Motor neuron (in vitro differentiated cells): ENCODE results near the gene C10orf67. TPM values are rescaled to one million over a fixed set of nuclear protein-coding genes. Genes with fewer than 3 reads are reported as not detected.
"Not testable (repeated sequence)": the region's sequence is repeated elsewhere in the genome, so short reads cannot be mapped to it uniquely, and the experiment has no call there.

Source experiments
- ATAC-seq, 8 experiments: fragments of 200-7000 bp; cut with Tn5 transposase; replicated peaks in 6 of 8; 2 replicates each; pipeline ENCODE4 v1.8.0; 2021; ENCODE audit warnings: mild to moderate bottlenecking in 8 of 8, moderate library complexity in 8 of 8
- H3K27ac ChIP-seq, 2 donors: fragments of 250-450 bp; sonication (Bioruptor Pico); 2 replicates each; pipeline ENCODE4 v1.9.0; 2021; ENCODE audit warnings: antibody characterized with exemption in 2 of 2, mild to moderate bottlenecking in 2 of 2, moderate library complexity in 1 of 2
- H3K4me1 ChIP-seq, 2 donors: fragments of 250-450 bp; sonication (Bioruptor Pico); replicated peaks in 1 of 2; 2 replicates each; pipeline ENCODE4 v1.6.1; 2021; ENCODE audit warnings: antibody characterized with exemption in 2 of 2, mild to moderate bottlenecking in 2 of 2, moderate library complexity in 1 of 2
- H3K4me3 ChIP-seq, 5 donors: fragments of 250-450 bp; sonication (Bioruptor Pico); 2 replicates each; pipeline ENCODE4 v1.9.0; 2021; ENCODE audit warnings: antibody characterized with exemption in 5 of 5, mild to moderate bottlenecking in 5 of 5, moderate library complexity in 4 of 5
- WGBS, 10 experiments: fragments of 450-650 bp; shearing (Covaris generic); methylation state at CpG; one replicate each; pipeline ENCODE4 v1.0.0; 2022; 5-methylcytosine and 5-hydroxymethylcytosine counted together
- in situ Hi-C, 9 experiments: fragments of 400-800 bp; cut with MboI; loops; one replicate each; pipeline ENCODE4 v1.15.0; 2021; ENCODE audit warnings: low sequenced_read_pairs in 9 of 9, low pct_unique_long_range_greater_than_20kb in 2 of 9; ENCODE audit not compliant: unreplicated experiment in 9 of 9
- total RNA-seq, 8 experiments: library from RNA; unstranded; fragments of 300-600 nt; gene quantifications; 2 replicates each; pipeline versions ENCODE4 v1.2.3 to v1.2.4, GENCODE V29; 2022

Gene C10orf67
- total RNA-seq, 8 experiments from 2014 or later: 0.11 to 0.63 (median 0.45) TPM; not detected in 2

- Histone ChIP-seq H3K4me1 (no peaks in the 10 kb centered on the region), H3K4me3 (no peak overlapping the region), H3K27ac (no peak overlapping the region)
- WGBS, 10 experiments: 60 to 94% (median 68%) methylated on average over 1 to 2 of the region's 2 CpGs; no CpG with 5 or more reads in 5 of the 10 experiments
- no peak for ATAC-seq
- in situ Hi-C loops: no loop called here
These were observed 13.8 kb upstream of the C10orf67 start for GRCh38 chr10:23358357-23358756.

DNA sequence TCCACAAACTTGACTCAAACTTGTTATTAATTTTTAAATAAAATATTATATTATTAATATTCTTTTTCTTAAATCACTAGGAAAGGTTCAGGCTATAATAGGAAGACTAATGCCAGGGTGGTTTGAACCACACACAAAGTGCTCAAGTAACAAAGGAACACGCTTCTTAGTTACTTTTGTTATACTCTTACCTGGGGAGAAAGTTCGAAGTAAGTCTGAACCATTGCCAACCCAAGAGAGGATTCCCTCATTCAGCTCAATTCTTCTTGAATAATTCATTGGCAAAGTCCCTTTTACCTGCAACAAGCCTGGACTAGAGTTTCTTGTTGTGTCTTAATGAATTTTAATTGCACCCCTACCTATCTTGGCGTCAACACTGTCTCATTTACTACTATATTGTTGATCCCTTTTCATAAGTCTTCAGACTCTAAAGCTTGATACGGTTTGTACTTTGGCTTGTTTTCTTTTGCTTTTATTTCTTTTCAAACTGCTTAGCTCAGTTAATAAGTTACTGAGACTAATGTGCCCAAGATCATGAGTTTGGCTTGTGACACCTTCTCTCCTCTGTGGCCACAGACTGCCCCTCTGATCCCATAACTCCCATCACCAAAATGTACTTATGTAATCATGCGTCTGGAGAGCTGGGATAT is 10.2 kb upstream of the C10orf67 start:
- no peak for ATAC-seq
- no peak overlapping the region for H3K4me3 ChIP-seq
- WGBS, 10 experiments: 36 to 100% (median 66%) methylated on average over 2 to 5 of the region's 5 CpGs; no CpG with 5 or more reads in 1 of the 10 experiments
- in situ Hi-C loops: no loop called here
- no peaks in the 10 kb centered on the region for H3K4me1 ChIP-seq
- H3K27ac ChIP-seq: no peak overlapping the region

DNA sequence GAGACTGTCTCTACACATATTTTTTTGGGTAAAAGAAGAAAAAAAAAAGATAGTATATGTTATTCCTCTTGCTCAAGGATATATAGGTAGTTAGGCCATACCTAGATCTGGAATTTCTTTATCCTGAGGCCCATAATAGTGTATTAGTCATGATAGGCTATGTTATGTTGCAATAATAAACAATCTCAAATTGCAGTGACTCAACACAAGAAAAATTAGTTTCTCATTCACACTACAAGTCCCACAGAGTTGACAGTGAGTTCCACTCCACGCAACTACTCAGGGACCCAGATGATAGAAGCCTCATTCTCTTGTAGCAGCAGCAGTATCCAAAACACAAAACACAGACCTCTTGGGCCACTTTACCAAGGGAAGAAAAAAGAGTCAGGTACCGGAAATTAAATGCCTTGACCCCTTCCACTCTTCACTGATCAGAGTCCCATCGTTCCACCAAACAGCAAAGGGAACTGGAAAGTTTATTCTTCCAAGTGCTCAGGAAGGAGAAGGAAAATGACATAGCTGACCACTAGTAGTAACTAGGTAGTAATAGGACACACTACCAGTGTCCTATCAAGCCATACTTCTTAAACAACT is 7.4 kb upstream of the C10orf67 start:
- no peak overlapping the region for H3K27ac ChIP-seq
- ATAC-seq: peak in 2 of 8 experiments; percentile 51 to 75
- in situ Hi-C loops: no loop called here
- no peak overlapping the region for H3K4me3 ChIP-seq
- H3K4me1 ChIP-seq: no peaks in the 10 kb centered on the region
- 43 to 96% (median 82%) methylated on average over 1 to 3 of the region's 3 CpGs; no CpG with 5 or more reads in 2 of the 10 experiments for WGBS, 10 experiments

- not testable (repeated sequence) for ATAC-seq
These were observed 6.1 kb upstream of the C10orf67 start for GRCh38 chr10:23350706-23351105.

DNA sequence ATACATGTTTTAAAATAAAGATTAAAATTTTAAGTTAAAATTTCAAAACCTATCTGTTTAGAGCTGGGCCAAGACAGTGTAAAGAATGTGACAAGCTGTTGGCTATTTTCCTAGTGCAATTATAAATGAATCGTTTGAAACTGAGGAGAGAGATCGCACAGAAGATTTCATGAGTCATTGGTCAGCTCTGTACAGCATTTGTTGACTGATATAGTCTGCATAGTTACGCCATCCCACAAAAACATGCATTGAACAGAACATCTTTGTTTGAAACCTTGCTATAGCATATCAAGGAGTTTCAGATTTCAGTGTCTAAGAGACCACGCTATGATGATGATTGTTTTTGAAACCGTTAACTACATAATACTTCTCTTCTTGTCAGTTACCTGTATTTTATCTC is 1.3 kb upstream of the C10orf67 start:
- 21 to 90% (median 52%) methylated on average over 2 to 5 of the region's 5 CpGs; no CpG with 5 or more reads in 1 of the 10 experiments for WGBS, 10 experiments
- Histone ChIP-seq H3K27ac (no peak overlapping the region), H3K4me3 (no peak overlapping the region), H3K4me1 (peaks cover 4 to 9% of the 10 kb centered on the region in 2 donors)
- in situ Hi-C loops: no loop called here
- peak in 7 of 8 experiments; percentile 40 to 95 (median 59) for ATAC-seq

More at GRCh38 chr10:23350706-23351105, 6.1 kb upstream of the C10orf67 start:
- in situ Hi-C loops, H3K27ac ChIP-seq, H3K4me3 ChIP-seq, H3K4me1 ChIP-seq: not testable (repeated sequence)
- WGBS, 10 experiments: 50 to 71% methylated on average over 1 of the region's 1 CpG; no CpG with 5 or more reads in 8 of the 10 experiments

- H3K4me3 ChIP-seq: peak overlapping the region; percentile 12 to 35 (median 20)
These were observed 881 bp downstream of the C10orf67 start for GRCh38 chr10:23343591-23344240.

GRCh38 chr10:23342213-23342884 is 2.2 kb downstream of the C10orf67 start:
- H3K4me3 ChIP-seq: no peak overlapping the region
- H3K27ac ChIP-seq: no peak overlapping the region
- 83 to 100% (median 94%) methylated on average over 1 to 7 of the region's 11 CpGs; no CpG with 5 or more reads in 1 of the 10 experiments for WGBS, 10 experiments
- ATAC-seq: no peak
- H3K4me1 ChIP-seq: peaks cover 4 to 9% of the 10 kb centered on the region in 2 donors
- in situ Hi-C loops: no loop called here

More at GRCh38 chr10:23343591-23344240, 881 bp downstream of the C10orf67 start:
- Histone ChIP-seq H3K4me1 (peaks cover 4 to 9% of the 10 kb centered on the region in 2 donors), H3K27ac (peak overlapping the region in 1 of 2 donors; percentile 26)
- in situ Hi-C loops: no loop called here
- ATAC-seq: peak in 6 of 8 experiments; percentile 9 to 69 (median 64)
- 2 to 87% (median 62%) methylated on average over 1 to 8 of the region's 48 CpGs; no CpG with 5 or more reads in 4 of the 10 experiments for WGBS, 10 experiments

GRCh38 chr10:23341004-23341403 is 3.6 kb downstream of the C10orf67 start:
- in situ Hi-C loops: no loop called here
- WGBS, 10 experiments: 0 to 83% (median 48%) methylated on average over 1 to 2 of the region's 2 CpGs; no CpG with 5 or more reads in 2 of the 10 experiments
- Histone ChIP-seq H3K4me1 (peaks cover 2 to 6% of the 10 kb centered on the region in 2 donors), H3K27ac (no peak overlapping the region), H3K4me3 (no peak overlapping the region)
- ATAC-seq: no peak

GRCh38 chr10:23340354-23340753 is 4.2 kb downstream of the C10orf67 start:
- H3K4me3 ChIP-seq: no peak overlapping the region
- in situ Hi-C loops: no loop called here
- WGBS, 10 experiments: 80 to 94% (median 84%) methylated on average over 1 to 4 of the region's 4 CpGs; no CpG with 5 or more reads in 3 of the 10 experiments
- peaks cover 1 to 2% of the 10 kb centered on the region in 2 donors for H3K4me1 ChIP-seq
- ATAC-seq: no peak
- no peak overlapping the region for H3K27ac ChIP-seq

DNA sequence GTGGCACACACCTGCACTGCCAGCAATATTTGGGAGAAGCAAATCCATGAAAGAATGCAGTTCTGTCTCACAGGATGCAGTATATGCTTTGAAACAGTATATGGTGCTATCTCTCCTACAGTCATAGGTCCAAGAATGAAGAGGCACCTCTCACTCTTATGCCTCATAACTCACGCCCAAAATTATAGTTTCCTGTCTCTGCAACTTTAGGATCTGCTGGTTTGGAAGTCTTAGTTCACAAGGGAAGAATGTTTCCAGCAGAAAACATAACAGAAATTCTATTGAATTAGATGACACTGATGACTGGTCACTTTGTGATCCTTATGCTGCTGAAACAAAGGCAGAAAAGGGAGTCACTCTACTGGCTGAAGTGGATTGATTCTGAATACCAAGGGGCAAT is 5.7 kb downstream of the C10orf67 start:
- Histone ChIP-seq H3K27ac (no peak overlapping the region), H3K4me1 (no peaks in the 10 kb centered on the region), H3K4me3 (no peak overlapping the region)
- no peak for ATAC-seq
- in situ Hi-C loops: no loop called here
- 0 to 100% (median 46%) methylated on average over 1 of the region's 1 CpG; no CpG with 5 or more reads in 6 of the 10 experiments for WGBS, 10 experiments

- Histone ChIP-seq H3K4me3 (no peak overlapping the region), H3K4me1 (no peaks in the 10 kb centered on the region), H3K27ac (no peak overlapping the region)
- peak in 1 of 8 experiments; percentile 34 for ATAC-seq
- 0 to 100% (median 80%) methylated on average over 1 to 9 of the region's 11 CpGs; no CpG with 5 or more reads in 1 of the 10 experiments for WGBS, 10 experiments
- in situ Hi-C loops: no loop called here
These were observed 6.3 kb downstream of the C10orf67 start for GRCh38 chr10:23338155-23338828.

- in situ Hi-C loops: no loop called here
- 43 to 100% (median 95%) methylated on average over 1 of the region's 1 CpG; no CpG with 5 or more reads in 4 of the 10 experiments for WGBS, 10 experiments
- Histone ChIP-seq H3K27ac (no peak overlapping the region), H3K4me1 (no peaks in the 10 kb centered on the region), H3K4me3 (no peak overlapping the region)
- ATAC-seq: no peak
These were observed 7.0 kb downstream of the C10orf67 start for GRCh38 chr10:23337616-23338015.
